Activated CD4-positive, alpha-beta T cell treated with anti-CD3 and anti-CD28 coated beads, Interleukin-2, amount 50 U/mL, for 24 hours (primary cell): ENCODE measurements around the gene STX10.

ENCODE experiments used
- DNase-seq, 2 donors: peaks; one replicate each; pipeline ENCODE4 v3.0.0-alpha.2; 2020; ENCODE audit warnings: low read depth in 1 of 2, low spot score in 1 of 2

The STX10 gene

DNA sequence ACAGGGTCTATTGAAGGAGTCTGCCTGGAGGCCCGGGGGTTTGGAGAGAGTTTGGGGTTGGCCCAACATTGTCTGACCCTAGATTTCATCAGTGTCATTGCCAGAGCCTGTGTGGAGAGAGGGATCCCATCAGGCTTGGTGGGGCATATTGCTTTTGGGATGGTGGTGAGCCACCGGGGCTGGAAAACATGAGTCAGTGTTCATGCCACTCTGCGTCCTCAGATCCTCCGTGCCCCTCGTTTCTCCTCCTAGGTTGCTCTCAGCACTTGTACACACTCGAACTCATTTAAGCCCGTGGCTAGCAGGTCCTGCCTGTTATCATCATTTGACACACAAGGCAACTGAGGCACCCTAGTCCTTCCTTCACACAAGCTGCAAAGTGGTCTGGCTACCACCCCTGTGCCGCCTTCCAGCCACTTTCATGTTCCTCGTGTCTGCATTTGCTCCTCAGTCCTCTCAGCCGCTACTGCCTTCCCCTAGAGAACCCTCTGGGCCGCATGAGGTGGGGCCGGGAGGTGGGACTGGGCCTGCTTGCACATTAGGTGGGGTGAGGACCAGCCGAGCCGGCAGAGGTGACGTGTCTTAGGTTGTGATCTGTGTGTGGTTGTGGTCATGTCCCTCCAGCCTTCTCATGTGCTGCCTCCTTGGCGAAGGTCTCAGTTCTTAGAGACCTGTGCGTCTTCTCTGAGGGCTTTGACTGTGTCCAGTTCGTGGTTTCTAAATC, 28.5 kb downstream of the STX10 start:
- no peak for DNase-seq

DNA sequence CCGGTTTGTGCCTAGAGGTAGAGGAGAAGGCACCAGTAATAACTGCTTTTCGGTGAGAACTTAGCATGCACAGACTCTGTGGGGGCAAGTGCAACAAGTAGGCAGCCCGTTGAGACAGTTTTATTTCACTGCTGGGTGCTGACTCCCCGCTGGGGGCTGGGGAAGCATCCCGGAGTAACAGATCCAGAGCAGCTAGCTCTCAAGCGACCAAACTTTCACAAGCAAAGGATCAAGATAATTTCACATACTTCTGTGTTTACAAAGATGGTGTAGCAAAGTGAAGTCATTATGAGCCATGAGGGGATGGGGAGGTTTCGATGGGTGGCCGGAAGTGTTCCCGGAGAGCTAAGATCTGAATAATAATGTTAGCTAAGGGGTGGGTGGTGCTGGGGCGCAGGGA, 29.4 kb downstream of the STX10 start:
- DNase-seq, result no peak

DNA sequence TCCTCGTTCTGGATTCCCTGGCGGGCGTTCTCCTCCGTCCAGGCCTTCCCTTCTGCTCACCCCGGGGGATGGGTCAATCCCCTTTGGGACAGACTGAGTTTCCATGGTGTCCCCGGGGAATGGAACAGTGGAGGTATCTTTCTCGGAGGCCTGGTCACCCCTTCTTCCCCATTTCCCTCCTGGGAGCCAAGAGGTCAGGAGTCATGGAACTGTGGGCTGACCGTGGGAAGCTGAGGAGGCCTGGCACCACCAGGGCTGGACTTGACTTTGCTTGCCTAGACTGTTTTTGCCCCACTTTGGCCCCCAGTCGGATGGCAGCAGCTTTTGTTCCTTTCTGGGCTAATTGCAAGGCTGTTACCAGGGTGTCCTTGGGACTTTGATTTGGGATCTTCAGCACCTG, 30.1 kb downstream of the STX10 start:
- DNase-seq, result no peak

DNA sequence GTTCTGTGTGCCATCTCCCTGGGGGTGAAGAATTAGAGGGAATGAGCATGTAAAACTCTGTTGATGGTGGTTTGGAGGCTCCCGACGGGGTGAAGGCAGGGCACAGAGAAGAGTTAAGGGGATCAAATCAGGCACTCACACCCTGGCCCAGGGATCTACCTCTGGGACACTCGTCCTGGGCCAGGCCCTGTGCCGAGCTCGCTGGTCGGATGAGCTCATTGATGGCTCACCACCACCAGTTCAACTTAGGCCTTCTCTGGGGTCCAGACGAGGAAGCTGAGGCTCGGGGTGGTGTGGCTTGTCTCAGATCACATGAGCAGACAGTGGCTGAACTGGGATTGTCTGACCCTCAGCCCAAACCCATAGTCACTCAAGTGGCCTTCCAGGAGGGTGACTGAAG, 30.5 kb downstream of the STX10 start:
- no peak for DNase-seq

DNA sequence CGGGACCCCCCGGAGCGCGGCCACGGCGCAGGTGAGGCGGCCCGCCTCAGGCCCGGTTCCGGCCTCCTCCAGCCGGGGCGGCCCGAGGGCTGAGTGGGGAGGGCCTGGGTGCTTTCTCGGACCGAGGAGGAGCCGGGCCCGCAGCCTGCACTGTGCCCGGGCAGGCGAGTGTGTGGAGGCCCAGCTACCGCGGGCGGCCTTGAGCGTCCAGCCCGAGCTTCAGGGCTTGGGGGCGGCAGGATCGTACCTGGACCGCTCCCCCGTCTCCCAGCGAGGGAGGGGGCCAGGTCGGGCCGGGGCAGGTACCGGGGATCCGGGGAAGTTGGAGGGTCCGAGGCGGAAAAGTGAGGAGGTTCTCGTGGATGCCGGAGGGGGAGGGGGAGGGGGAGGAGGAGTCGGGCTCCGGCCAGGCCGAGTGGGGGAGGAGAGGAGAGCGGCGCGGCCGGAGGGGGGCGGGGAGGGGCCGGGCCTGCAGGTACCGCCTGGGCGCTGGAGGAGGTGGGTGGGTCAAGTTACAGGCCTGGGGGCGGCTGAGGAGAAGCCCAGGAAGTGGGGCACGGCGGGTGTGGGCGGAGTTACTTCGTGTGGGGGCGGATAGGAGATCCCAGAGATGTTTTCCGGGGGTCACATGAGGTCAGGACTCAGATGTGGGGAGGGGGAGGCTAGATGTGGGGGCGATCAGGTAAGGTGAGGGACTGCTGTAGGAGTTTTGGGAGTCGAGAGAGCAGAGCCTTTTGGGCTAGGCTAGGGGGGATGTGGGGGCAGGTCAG, 31.6 kb downstream of the STX10 start:
- no peak for DNase-seq

DNA sequence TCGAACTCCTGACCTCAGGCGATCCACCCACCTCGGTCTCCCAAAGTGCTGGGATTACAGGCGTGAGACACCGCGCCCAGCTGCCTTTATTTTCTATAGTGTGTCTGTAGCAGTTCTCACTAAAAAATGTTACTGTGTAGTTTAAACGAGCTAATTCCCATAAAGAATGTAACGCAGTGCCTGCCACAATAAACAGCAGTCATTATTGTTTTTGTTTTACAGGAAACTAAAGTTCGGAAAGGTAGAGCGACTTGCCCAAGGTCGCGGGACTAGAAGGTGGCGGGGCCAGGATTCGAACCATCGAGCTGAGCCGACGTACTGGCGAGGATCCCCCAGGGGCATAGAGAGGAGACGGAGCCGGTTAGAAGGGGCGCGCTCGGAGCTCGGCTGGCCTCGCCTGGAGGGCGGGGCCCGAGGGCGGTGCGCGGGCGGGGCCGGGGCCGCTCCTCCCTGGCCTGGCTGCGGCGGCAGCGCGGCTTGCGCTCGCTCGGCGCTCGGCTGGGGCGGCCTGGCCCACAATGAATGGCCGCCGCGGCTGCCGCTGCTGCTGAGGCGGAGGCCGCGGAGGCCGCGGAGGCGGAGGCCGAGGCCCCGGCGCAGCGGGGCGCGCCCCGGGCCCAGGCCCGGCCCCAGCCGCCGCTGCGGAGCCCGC, 32.3 kb downstream of the STX10 start, which contains the start of gene NACC1:
Gene NACC1, plus strand, starts transcription at position 493 of the 652 bp plus-strand sequence. CDS start 16,944 bp downstream, outside the sequence.
- DNase-seq, result peak; percentile 81 to 85

DNA sequence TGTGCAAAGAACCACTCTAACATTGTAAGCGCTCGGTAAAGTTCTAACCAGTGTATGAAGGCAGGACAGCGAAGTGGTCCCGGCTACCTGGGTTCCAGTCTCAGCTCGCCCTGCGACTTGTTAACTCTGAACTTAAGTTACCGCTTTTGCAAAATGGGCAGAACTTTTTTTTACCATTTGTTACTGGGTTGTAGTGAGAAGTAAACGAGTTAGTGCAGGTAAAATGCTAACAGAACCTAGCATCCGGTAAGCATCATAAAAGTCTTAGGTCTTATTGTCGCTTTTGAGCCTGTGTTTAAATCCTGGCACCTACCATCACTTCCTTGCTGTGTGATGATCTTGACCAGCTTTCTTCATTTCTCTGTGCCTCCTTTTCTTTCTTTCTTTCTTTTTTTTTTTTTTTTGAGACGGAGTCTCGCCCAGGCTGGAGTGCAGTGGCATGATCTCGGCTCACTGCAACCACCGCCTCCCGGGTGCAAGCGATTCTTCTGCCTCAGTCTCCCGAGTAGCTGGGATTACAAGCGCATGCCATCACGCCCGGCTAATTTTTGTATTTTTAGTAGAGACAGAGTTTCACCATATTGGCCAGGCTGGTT, 32.9 kb downstream of the STX10 start:
- DNase-seq, result no peak

DNA sequence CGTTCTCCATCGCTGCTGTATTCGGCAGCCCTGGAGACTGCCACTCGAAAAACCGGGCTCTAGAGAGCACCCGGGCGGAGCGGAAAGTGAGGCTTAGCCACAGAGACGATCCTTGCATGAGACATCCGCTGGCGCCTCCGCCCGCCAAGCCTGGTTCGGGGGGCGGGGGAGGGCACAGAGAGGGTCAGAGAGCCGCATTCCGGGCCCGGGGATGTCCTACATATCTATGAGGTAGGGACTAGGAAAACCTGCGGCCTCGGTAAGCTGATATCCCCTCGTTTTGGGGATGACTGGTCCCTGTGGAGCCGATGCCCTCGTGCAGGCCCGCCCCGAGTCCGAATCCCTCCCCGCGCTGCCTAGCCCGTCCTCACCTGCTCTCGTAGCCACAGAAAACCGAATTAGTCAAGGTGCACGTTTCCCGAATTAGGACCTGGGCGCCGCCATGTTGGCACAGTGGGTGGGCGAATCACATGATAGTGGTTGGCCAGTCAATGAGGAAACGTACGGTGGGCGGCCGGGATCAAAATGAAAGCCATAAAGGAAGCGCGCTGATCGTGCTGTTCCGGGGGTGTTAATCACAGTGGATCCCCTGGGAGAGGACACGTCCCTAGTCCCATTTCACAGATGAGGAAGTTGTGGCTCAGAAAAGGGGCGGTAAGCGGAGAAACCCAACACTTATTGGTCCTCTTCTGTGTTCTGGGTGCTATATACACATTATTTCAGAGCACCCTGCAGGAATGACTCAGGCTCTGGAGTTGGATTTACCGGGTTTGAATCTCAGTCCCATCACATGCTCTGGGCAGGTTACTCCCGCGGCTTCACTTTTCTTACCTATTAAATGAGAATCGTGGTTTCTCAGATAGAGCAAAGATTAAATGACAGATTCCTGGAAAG, 33.6 kb downstream of the STX10 start, which contains the start of gene TRMT1:
Gene TRMT1, minus strand, starts transcription at position 459 of the 894 bp plus-strand sequence. Its CDS starts 341 bp downstream, at position 118.
- peak; percentile 82 to 94 for DNase-seq

DNA sequence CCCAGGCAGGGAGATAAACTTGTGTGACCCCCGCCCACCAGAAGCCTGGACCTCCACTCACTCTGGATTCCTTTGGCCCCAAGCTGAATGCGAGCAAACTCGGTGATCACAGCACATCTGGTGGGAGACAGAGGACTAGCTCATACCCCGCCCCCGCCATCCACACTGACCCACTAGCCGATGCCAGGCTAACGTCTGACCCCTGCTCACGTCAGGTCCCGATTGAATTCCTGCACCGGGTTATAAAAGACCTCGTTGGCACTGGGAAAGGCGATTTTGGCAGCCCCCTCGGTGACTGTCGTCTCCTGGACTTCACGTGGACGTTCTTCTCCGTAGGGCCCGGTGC, 34.3 kb downstream of the STX10 start:
- DNase-seq, result no peak

DNA sequence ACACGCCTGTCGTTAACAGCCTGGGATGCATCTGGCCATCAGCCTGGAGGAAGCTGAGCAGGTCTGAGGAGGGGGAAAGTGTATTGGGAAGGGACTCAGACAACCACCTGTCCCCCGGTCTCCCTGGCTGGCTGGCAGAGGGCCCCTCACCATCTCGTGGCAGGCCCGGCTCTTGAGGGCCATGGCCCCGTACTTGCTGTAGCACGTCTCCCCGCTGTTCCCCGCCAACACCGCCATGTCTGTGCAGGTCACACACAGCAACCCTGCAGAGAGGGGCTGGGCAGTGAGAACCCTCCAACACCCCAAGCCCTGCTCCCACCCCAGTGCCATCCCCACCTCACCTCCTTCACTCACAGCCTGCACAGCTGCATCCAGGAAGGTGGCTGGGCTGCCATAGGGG, 37.6 kb downstream of the STX10 start:
- no peak for DNase-seq

DNA sequence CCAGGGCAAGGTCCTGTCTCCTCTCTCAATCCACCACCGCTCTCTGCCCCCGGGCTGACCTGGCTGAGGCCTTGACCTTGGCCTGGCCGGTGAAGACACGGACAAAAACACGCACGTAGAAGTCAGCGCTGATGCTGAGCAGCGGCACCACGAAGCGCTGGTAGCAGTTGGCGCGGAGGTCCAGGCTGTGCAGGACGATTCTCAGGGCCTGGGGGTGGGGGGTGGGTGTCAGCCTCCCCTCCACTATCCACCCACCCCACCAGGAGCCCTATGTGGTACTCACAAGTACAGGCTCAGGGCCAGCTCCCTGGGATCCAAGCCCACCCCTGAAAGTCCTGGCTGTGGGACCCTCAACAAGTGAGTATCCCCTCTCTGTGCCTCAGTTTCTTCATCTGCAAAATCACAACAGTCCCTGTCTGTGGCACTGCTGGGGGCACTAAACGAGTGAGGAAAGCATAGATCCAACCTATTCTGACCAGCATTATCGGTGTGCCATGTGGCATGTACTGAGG, 40.0 kb downstream of the STX10 start:
- DNase-seq, result no peak

DNA sequence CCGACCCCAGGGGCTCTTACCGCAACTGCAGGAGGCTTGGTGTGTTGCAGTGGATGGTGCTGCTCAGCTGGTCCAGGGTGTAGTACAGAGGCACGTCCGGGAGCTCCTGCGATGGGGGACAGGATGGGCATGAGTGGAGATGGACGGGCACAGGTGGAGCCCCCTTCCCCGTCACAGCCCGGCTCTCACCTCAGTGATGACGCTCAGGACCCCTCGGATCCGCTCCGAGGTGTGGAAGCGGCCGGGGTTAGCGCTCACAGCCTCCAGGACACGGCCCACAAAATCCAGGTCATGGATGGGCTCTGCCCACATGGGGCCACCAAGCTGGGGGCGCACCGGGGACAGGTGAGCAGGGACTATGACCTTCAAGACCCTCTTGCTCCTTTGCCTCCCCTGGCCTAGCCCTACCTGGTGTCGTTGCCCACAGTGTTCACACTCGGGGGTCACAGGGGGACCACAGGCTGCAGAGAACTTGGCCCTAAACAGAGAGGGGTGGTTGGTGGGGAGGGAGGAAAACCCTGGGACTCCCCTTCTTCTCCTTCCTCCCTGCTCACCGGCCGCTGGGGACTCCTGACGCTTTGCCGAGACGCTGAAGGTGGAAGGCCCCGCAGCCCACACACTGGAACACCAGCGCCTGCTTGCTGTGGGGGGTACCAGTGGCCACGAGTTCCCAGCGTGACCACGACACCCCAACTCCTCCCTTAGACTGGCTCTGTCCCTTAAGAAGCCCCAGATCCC, 40.6 kb downstream of the STX10 start:
- no peak for DNase-seq

DNA sequence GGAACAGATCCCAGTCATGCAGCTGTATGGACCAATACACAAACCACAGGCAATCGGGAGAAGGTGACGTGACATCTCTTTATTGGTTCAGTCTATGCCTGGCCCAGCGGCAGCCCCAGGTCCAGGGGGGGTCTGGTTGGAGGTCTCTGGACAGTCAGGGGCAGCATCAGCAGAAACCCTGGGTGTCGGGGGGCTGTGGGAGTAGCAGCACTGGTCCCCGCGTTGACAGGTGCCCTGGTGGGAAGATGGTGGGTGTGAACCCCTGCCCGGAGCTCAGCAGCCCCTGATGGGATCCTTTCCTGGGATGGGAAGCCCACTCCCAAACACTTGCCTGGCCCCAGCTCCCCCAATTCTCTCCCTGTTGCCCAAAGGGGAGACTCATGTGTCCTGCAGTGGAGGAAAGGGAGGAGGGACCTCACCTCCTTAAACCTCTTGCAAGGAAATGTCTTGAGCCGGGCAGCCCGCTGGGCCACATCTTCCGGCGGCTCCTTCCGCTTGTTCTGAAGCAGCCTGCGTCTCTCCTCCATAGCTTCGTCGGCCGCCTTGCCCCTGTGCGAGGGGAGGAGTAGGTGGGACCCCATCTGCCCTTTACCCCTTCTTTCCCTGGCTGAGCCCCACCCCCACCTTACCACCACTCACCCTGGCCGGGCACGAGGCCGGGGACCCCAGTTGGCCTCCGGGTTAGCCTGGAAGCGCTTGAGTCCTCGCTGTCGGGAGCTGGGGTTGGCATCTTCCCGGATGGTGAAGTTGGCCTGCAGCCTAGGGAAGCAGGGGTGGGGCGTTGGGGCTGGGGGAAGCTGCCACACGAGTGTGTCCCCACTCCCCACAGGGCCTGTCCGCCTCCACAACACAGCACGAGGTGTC, 45.1 kb downstream of the STX10 start:
- DNase-seq, result no peak

DNA sequence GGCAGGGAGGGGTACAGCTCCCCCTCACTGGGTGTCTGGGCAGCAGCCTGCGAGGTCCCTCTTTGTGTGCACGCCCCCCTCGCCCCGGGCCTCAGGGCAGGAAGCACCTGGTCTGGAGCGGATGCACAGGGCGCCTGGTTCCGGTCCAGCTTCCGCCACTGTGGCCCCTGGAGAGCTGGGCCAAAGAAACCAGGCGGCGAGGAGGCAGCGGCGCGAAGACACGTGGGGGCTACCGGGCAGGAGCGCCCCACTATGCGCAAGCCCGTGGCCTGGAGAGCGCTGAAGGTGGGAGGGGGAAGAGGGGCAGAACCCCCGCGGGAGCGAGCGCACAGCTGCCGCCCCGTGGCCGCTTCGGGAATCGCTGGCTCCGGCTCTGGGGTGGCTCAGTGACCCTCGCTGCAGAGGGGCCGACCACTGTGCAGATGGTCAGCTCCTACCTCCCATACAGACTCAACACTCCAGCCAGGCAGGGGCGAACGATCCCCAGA, 45.8 kb downstream of the STX10 start:
- DNase-seq, result no peak

DNA sequence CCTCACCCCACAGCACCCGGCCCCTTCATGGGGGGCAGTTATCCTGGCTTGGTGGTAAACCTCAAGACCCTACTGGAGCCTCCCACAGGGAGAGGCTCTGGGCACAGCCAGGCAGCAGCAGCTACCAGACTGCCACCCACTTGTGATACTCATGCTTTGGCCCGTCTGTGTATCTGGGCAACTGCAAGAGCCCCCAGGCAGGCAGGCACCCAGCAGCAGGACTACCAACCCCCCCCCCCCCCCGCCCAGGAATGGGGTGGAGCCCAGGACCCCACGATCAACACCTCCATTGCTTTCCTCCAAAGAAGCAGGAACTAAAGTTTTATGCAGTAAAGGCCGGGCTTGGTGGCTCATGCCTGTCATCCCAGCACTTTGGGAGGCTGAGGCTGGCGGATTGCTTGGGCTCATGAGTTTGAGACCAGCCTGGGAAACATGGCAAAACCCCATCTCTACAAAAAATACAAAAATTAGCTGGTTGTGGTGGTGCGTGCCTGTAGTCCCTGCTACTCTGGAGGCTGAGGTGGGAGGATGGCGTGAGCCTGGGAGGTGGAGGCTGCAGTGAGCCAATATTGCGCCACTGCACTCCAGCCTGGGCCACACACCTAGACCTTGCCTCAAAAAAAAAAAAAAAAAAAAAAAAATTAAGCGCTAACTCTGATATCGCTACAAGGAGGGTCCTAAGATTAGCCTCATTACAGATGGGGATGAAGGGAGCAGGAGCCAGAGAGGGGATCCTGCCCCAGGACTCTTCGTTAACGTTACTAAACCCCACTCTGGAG, 46.4 kb downstream of the STX10 start:
- DNase-seq, result no peak

DNA sequence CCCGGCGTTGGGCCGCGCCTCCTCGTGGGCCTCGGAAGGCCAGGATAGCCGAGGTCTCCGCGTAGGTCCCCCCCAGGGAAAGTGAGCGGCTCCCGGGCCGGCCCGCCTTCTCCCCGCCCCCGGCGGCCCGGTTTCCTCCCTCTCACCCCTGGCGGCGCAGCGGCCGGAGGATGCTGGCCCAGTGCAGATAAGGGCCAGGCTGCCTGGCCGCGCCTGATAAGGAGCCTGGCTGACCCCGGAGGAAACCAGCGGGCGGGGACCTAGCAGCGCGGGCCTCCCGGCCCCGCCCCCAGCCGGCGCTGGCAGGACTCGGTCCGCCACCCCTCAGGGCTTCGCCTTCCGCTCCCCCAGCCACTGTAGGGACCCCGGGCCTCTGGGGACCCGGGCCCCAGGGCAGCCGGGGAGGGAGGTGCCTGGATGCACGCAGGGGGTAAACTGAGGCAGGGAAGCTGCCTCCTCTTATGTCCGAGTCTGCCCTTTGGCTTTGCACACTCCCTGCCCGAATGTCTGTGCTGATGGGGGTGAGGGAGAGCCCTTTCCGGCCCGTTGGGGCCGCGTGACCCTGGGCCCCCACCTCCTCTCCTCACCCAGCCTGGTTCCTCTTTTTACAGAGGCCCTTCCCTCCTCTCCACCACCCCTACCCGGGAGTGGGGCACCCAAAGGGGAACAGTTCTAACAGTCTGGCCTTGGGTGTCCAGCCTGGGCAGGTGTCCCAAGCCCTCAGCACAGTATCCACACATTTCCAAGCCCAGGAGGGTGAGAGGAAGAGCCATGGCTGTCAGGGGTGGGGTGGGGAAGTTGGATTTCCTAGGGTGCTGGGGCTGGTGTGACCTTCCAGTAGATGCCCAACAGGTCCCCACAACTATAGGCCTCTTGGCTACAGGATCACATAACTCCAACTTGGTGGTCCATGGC, 47.3 kb downstream of the STX10 start, which contains the start of gene LYL1:
Gene LYL1, minus strand, starts transcription at position 193 of the 915 bp plus-strand sequence. CDS start 1,687 bp downstream, outside the sequence.
- DNase-seq, result no peak

DNA sequence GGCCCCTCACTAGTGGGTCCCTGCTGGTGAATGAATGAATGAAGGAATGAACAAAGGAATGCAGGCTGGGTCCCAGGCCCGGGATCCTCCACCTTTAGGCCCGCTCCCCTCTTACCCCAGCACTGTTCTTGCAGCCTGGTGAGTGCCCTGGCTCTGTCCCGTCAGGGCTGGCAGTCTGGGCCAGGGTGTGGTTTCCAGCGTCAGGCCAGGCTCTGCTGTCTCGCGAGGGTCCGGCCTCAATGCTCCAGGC, 47.8 kb downstream of the STX10 start:
- DNase-seq, result no peak
